ENCODE data around the gene SLC25A38. TPM values are rescaled to one million over a fixed set of nuclear protein-coding genes. Genes with fewer than 3 reads are reported as not detected.
"Not testable (repeated sequence)": the region's sequence is repeated elsewhere in the genome, so short reads cannot be mapped to it uniquely, and the experiment has no call there.

SLC25A38 gene
- total RNA-seq, 1 donor from 2014 or later, result 13.6 TPM

DNA sequence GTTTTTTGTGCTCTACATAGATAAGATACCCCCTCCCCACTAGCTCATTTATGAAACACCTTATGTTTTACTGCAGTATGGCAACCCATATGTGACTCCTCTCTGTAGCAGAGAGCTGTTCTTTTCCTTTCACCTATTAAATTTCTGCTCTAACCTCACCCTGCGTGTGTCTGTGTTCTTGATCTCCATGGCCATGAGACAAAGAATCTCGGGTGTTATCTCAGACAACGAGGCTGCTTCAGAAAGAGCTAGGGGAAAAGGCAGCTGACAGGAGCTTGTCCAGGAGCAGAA is 35.6 kb upstream of the SLC25A38 start:
- no peaks in the 10 kb centered on the region for H3K4me1 ChIP-seq (ENCODE audit: control insufficient read depth in 3 of 3, insufficient read depth in 3 of 3, low read length in 3 of 3)
- no peaks in the 10 kb centered on the region for H3K9me3 ChIP-seq (ENCODE audit: control insufficient read depth in 3 of 3, low read length in 3 of 3)
- no peak overlapping the region for H3K4me3 ChIP-seq (ENCODE audit: low read length in 3 of 3)

DNA sequence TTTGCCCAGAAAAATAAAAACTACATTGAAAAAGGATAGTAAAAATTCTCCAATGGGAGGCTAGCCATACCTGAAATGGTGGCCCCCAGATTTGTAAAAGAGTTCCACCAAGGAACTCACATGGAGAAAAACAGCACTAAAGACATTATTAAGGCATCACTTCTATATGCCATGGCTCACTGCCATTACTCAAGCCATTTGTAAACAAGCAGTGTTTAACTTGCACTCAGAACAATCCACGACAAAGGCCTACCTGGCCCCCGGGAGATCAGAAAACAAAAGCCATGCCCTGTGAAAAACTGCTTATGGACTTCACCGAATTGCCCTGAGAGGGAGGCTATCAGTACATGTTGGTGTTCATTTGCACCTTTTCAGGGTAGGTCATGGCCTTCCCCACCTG is 34.1 kb upstream of the SLC25A38 start:
- Histone ChIP-seq H3K9me3 (ENCODE audit: control insufficient read depth in 3 of 3, low read length in 3 of 3) (no peaks in the 10 kb centered on the region), H3K9ac (ENCODE audit: low read depth in 1 of 3, low read length in 3 of 3) (no peak overlapping the region), H3K27ac (ENCODE audit: low read depth, low read length) (no peak overlapping the region), H3K4me1 (ENCODE audit: control insufficient read depth in 3 of 3, insufficient read depth in 3 of 3, low read length in 3 of 3) (no peaks in the 10 kb centered on the region), H3K27me3 (ENCODE audit: control insufficient read depth in 3 of 3, insufficient read depth in 3 of 3, low read length in 3 of 3) (no peaks in the 10 kb centered on the region), H3K4me3 (ENCODE audit: low read length in 3 of 3) (no peak overlapping the region), H3K36me3 (ENCODE audit: control insufficient read depth in 3 of 3, insufficient read depth in 3 of 3, low read length in 3 of 3) (no peaks in the 10 kb centered on the region)

More for the DNA sequence above, 35.6 kb upstream of the SLC25A38 start:
- H3K27me3 ChIP-seq (ENCODE audit: control insufficient read depth in 3 of 3, insufficient read depth in 3 of 3, low read length in 3 of 3), result no peaks in the 10 kb centered on the region
- H3K36me3 ChIP-seq (ENCODE audit: control insufficient read depth in 3 of 3, insufficient read depth in 3 of 3, low read length in 3 of 3), result no peaks in the 10 kb centered on the region
- H3K27ac ChIP-seq (ENCODE audit: low read depth, low read length), result no peak overlapping the region
- H3K9ac ChIP-seq (ENCODE audit: low read depth in 1 of 3, low read length in 3 of 3), result no peak overlapping the region

DNA sequence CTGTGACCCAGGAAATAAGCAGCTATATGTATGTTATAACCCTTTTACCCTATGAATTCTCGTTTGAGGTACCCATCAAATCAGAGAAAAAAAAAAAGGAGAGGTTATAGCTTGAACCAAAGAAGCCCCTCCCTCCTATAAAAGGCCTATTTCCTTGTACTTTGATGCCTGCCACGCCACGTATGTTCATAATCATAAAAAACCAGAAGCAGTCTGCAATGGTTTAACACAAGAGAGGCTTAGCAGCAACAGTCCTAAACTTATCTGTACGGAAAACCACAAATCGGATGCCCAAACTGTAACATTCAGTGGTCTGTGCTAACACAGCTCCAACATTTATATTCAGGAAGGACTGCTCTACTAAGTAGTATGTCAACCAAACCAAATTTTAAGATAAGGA is 32.5 kb upstream of the SLC25A38 start:
- H3K27ac ChIP-seq (ENCODE audit: low read depth, low read length), result no peak overlapping the region
- no peaks in the 10 kb centered on the region for H3K27me3 ChIP-seq (ENCODE audit: control insufficient read depth in 3 of 3, insufficient read depth in 3 of 3, low read length in 3 of 3)
- H3K9me3 ChIP-seq (ENCODE audit: control insufficient read depth in 3 of 3, low read length in 3 of 3), result no peaks in the 10 kb centered on the region
- H3K9ac ChIP-seq (ENCODE audit: low read depth in 1 of 3, low read length in 3 of 3), result no peak overlapping the region
- no peak overlapping the region for H3K4me3 ChIP-seq (ENCODE audit: low read length in 3 of 3)
- H3K36me3 ChIP-seq (ENCODE audit: control insufficient read depth in 3 of 3, insufficient read depth in 3 of 3, low read length in 3 of 3), result no peaks in the 10 kb centered on the region
- H3K4me1 ChIP-seq (ENCODE audit: control insufficient read depth in 3 of 3, insufficient read depth in 3 of 3, low read length in 3 of 3), result no peaks in the 10 kb centered on the region

DNA sequence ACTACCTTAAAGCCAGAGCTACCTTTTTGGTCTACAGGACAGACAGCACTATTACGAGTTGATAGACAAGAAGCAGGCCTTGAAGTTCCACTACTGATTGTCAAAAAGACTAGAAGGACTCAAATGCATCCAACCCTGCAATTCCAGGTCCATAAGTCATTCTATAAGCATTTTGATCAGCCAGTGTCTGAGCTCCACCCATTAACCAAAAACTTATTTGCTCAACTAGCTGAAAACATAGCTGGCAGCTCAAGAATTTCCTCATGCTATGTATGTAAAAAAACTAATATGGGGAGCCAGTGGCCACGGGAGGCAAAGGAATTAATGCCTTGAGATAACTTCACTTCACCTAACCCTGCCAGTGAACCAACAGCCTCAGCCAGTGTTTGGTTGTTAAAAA is 32.0 kb upstream of the SLC25A38 start:
- H3K4me1 ChIP-seq (ENCODE audit: control insufficient read depth in 3 of 3, insufficient read depth in 3 of 3, low read length in 3 of 3); H3K27ac ChIP-seq (ENCODE audit: low read depth, low read length); H3K9me3 ChIP-seq (ENCODE audit: control insufficient read depth in 3 of 3, low read length in 3 of 3); H3K27me3 ChIP-seq (ENCODE audit: control insufficient read depth in 3 of 3, insufficient read depth in 3 of 3, low read length in 3 of 3); H3K9ac ChIP-seq (ENCODE audit: low read depth in 1 of 3, low read length in 3 of 3); H3K36me3 ChIP-seq (ENCODE audit: control insufficient read depth in 3 of 3, insufficient read depth in 3 of 3, low read length in 3 of 3); H3K4me3 ChIP-seq (ENCODE audit: low read length in 3 of 3): not testable (repeated sequence)

GRCh38 chr3:39353168-39353927 is 29.8 kb upstream of the SLC25A38 start:
- H3K9ac ChIP-seq (ENCODE audit: low read depth in 1 of 3, low read length in 3 of 3); H3K27ac ChIP-seq (ENCODE audit: low read depth, low read length); H3K36me3 ChIP-seq (ENCODE audit: control insufficient read depth in 3 of 3, insufficient read depth in 3 of 3, low read length in 3 of 3); H3K4me3 ChIP-seq (ENCODE audit: low read length in 3 of 3); H3K27me3 ChIP-seq (ENCODE audit: control insufficient read depth in 3 of 3, insufficient read depth in 3 of 3, low read length in 3 of 3); H3K4me1 ChIP-seq (ENCODE audit: control insufficient read depth in 3 of 3, insufficient read depth in 3 of 3, low read length in 3 of 3); H3K9me3 ChIP-seq (ENCODE audit: control insufficient read depth in 3 of 3, low read length in 3 of 3): not testable (repeated sequence)

- Histone ChIP-seq H3K4me3 (ENCODE audit: low read length in 3 of 3) (no peak overlapping the region), H3K27me3 (ENCODE audit: control insufficient read depth in 3 of 3, insufficient read depth in 3 of 3, low read length in 3 of 3) (no peaks in the 10 kb centered on the region), H3K4me1 (ENCODE audit: control insufficient read depth in 3 of 3, insufficient read depth in 3 of 3, low read length in 3 of 3) (no peaks in the 10 kb centered on the region), H3K27ac (ENCODE audit: low read depth, low read length) (no peak overlapping the region), H3K36me3 (ENCODE audit: control insufficient read depth in 3 of 3, insufficient read depth in 3 of 3, low read length in 3 of 3) (no peaks in the 10 kb centered on the region), H3K9ac (ENCODE audit: low read depth in 1 of 3, low read length in 3 of 3) (no peak overlapping the region), H3K9me3 (ENCODE audit: control insufficient read depth in 3 of 3, low read length in 3 of 3) (no peaks in the 10 kb centered on the region)
Measured at GRCh38 chr3:39358333-39358732, 24.8 kb upstream of the SLC25A38 start.

DNA sequence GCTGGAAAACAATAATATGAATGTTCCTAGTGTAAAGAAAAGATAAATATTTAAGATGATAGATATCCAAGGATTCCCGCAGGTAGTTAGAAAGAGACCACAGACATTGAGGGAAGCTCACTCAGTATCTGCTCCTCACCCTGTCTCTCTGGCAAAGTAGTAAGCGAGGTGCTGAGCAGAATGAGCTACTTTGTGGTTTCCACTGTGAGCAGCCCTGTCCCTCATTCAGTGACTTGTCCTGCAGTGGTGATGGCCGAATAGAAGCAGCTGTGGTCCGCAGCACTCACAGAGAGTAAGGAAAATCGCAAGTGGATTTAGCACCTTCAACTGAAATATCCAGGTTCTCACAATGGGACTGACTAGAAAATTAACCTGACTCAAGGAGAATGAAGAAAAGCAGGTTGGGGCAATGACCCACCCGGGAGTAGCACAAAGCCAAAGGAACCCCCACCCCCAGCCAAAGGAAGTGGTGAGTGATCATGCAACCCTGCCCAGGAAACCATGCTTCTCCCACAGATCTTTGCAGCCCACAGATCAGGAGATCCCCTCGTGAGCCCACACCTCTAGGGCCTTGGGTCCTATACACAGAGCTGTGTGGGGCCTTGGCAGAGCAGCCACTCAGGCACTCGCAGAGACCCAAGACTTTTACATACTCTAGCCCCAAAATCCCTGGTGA is 21.8 kb upstream of the SLC25A38 start:
- Histone ChIP-seq H3K9ac (ENCODE audit: low read depth in 1 of 3, low read length in 3 of 3) (no peak overlapping the region), H3K4me3 (ENCODE audit: low read length in 3 of 3) (no peak overlapping the region), H3K36me3 (ENCODE audit: control insufficient read depth in 3 of 3, insufficient read depth in 3 of 3, low read length in 3 of 3) (no peaks in the 10 kb centered on the region), H3K9me3 (ENCODE audit: control insufficient read depth in 3 of 3, low read length in 3 of 3) (no peaks in the 10 kb centered on the region), H3K27me3 (ENCODE audit: control insufficient read depth in 3 of 3, insufficient read depth in 3 of 3, low read length in 3 of 3) (no peaks in the 10 kb centered on the region), H3K27ac (ENCODE audit: low read depth, low read length) (no peak overlapping the region), H3K4me1 (ENCODE audit: control insufficient read depth in 3 of 3, insufficient read depth in 3 of 3, low read length in 3 of 3) (no peaks in the 10 kb centered on the region)

- Histone ChIP-seq H3K4me1 (ENCODE audit: control insufficient read depth in 3 of 3, insufficient read depth in 3 of 3, low read length in 3 of 3) (no peaks in the 10 kb centered on the region), H3K9me3 (ENCODE audit: control insufficient read depth in 3 of 3, low read length in 3 of 3) (no peaks in the 10 kb centered on the region), H3K36me3 (ENCODE audit: control insufficient read depth in 3 of 3, insufficient read depth in 3 of 3, low read length in 3 of 3) (no peaks in the 10 kb centered on the region), H3K9ac (ENCODE audit: low read depth in 1 of 3, low read length in 3 of 3) (no peak overlapping the region), H3K27ac (ENCODE audit: low read depth, low read length) (no peak overlapping the region), H3K4me3 (ENCODE audit: low read length in 3 of 3) (no peak overlapping the region), H3K27me3 (ENCODE audit: control insufficient read depth in 3 of 3, insufficient read depth in 3 of 3, low read length in 3 of 3) (no peaks in the 10 kb centered on the region)
Measured at GRCh38 chr3:39362192-39362591, 21.0 kb upstream of the SLC25A38 start.

DNA sequence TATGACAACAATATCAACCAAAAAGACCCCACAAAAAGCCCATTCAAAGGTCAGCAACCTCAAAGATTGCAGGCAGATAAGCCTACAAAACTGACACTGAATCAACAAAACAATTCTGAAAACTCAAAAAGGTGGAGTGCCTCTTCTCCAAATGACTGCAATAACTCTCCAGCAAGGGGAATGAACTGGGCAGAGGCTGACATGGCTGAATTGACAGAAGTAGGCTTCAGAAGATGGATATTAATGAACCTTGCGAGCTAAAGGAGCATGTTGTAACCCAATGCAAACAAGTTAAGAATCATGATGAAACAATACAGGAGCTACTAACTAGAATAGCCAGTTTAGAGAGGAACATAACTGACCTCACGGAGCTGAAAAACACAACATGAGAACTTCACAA is 20.4 kb upstream of the SLC25A38 start:
- Histone ChIP-seq H3K27ac (ENCODE audit: low read depth, low read length) (no peak overlapping the region), H3K36me3 (ENCODE audit: control insufficient read depth in 3 of 3, insufficient read depth in 3 of 3, low read length in 3 of 3) (no peaks in the 10 kb centered on the region), H3K9me3 (ENCODE audit: control insufficient read depth in 3 of 3, low read length in 3 of 3) (no peaks in the 10 kb centered on the region), H3K4me3 (ENCODE audit: low read length in 3 of 3) (no peak overlapping the region), H3K9ac (ENCODE audit: low read depth in 1 of 3, low read length in 3 of 3) (no peak overlapping the region), H3K27me3 (ENCODE audit: control insufficient read depth in 3 of 3, insufficient read depth in 3 of 3, low read length in 3 of 3) (no peaks in the 10 kb centered on the region), H3K4me1 (ENCODE audit: control insufficient read depth in 3 of 3, insufficient read depth in 3 of 3, low read length in 3 of 3) (no peaks in the 10 kb centered on the region)

- H3K9ac ChIP-seq (ENCODE audit: low read depth in 1 of 3, low read length in 3 of 3); H3K36me3 ChIP-seq (ENCODE audit: control insufficient read depth in 3 of 3, insufficient read depth in 3 of 3, low read length in 3 of 3); H3K27ac ChIP-seq (ENCODE audit: low read depth, low read length); H3K9me3 ChIP-seq (ENCODE audit: control insufficient read depth in 3 of 3, low read length in 3 of 3); H3K4me3 ChIP-seq (ENCODE audit: low read length in 3 of 3); H3K27me3 ChIP-seq (ENCODE audit: control insufficient read depth in 3 of 3, insufficient read depth in 3 of 3, low read length in 3 of 3); H3K4me1 ChIP-seq (ENCODE audit: control insufficient read depth in 3 of 3, insufficient read depth in 3 of 3, low read length in 3 of 3): not testable (repeated sequence)
Measured at GRCh38 chr3:39370450-39370849, 12.7 kb upstream of the SLC25A38 start.
